Fibroblast of mammary gland (primary cell): ENCODE measurements around the gene MITF.

Experiments used
- DNase-seq: peaks from one replicate; pipeline ENCODE4 v3.0.0-alpha.2; 2010; ENCODE audit warnings: low read depth
- H3K4me3 ChIP-seq: 2 replicates; pipeline ENCODE4 v1.5.1; 2011; ENCODE audit warnings: low read depth, mild to moderate bottlenecking, low read length, moderate library complexity; ENCODE audit not compliant: control insufficient read depth
- TF ChIP-seq, protein P1 (sequence below): conservative IDR thresholded peaks from 2 replicates; pipeline ENCODE4 v1.5.1; 2011; ENCODE audit warnings: low read depth, low read length, inconsistent platforms; ENCODE audit not compliant: control insufficient read depth, insufficient read depth

MITF gene

DNA sequence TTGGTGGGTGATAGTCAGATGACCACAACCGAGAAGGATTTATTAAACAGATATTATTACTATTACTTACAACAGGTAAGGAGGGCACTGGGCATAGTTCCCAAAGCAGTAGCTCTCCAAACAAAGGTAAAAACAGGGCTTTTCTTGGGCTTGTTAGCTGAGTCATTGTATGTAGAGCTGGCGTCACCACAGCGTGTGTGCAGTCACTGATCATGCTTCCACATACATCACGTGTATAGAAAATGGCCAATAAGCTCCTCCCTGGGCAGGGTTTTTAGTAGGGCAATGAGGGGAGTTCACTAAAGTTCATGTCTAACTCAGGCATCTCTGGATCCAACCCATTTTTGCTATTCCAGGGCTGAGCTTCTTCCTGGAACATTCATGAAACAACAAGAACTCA, 254.5 kb downstream of the MITF start:
- TF ChIP-seq, protein P1, sequence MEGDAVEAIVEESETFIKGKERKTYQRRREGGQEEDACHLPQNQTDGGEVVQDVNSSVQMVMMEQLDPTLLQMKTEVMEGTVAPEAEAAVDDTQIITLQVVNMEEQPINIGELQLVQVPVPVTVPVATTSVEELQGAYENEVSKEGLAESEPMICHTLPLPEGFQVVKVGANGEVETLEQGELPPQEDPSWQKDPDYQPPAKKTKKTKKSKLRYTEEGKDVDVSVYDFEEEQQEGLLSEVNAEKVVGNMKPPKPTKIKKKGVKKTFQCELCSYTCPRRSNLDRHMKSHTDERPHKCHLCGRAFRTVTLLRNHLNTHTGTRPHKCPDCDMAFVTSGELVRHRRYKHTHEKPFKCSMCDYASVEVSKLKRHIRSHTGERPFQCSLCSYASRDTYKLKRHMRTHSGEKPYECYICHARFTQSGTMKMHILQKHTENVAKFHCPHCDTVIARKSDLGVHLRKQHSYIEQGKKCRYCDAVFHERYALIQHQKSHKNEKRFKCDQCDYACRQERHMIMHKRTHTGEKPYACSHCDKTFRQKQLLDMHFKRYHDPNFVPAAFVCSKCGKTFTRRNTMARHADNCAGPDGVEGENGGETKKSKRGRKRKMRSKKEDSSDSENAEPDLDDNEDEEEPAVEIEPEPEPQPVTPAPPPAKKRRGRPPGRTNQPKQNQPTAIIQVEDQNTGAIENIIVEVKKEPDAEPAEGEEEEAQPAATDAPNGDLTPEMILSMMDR = no peak

DNA sequence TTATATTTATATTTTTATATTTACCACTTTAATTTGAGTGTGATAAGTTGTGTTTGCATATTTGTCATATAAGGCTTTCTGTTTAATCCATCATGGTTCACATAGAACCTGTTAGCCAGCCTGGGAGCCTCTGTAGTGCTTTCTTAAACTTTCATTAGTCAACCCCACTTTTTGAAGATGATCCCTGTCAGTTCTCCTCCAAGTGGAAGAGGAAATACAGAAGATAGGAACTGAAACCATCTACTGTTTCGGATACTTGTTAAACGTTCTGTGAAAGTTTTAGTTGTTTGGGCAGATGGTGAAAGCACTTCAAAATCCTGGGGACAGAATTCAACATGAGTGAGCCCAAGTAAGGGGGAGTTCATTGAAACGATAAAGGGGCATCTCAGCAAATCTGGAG, 255.7 kb downstream of the MITF start:
- H3K4me3 ChIP-seq = no peak overlapping the region
- TF ChIP-seq, protein P1 = no peak
- no peak for DNase-seq

More for the DNA sequence above, 254.5 kb downstream of the MITF start:
- DNase-seq = no peak
- no peak overlapping the region for H3K4me3 ChIP-seq

DNA sequence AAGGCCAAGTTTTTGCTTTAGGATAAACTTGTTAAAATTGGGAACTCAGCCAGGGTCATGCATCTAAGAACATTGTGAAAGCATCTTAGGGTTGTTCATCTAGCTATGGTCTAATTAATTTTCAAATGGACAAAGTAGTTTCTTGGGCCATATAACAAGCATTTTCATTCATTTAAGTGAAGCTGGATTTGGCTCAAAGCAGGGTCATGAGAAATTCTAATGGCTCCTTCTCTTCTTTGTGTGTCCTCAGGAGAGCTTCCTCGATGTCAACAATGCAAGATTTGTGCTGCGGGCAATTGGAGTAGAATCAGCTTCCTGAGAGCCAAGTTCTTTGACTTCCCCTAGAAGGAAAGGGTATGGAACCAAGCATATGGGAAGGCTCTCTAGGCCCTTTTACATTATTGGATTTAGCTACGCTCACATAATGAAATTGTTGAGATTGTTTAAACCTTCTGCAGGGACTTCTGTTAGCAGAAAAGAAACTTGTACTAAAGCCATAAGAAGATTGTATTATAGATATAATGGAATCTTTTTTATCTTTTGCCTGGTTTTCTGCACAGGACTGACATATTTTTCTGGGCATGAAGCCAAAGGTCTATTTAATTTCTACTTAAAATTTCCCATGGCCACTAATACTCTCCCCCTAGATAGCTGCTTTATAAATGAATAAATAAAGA, 258.5 kb downstream of the MITF start:
- H3K4me3 ChIP-seq = no peak overlapping the region
- TF ChIP-seq, protein P1 = no peak
- no peak for DNase-seq

DNA sequence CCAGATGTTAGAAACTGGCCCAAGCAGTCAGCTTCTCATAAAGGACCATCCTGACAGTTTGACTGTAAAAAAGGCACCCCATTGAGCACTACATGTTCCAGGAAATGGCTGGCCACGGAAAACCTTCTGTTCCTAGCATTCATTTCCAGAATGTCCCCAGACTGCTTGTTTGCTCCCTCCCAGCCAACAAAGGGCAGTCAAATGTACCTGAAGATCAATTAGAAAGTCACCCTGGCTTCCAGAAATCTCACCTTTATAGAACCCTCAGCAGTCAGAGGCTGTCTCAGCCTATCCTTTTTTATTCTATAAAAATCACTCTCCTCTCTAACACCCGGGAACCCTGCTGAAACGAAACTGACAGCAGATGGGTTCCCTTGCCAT, 259.5 kb downstream of the MITF start:
- H3K4me3 ChIP-seq = peak overlapping the region; percentile 31
- TF ChIP-seq, protein P1 = no peak
- DNase-seq = no peak

DNA sequence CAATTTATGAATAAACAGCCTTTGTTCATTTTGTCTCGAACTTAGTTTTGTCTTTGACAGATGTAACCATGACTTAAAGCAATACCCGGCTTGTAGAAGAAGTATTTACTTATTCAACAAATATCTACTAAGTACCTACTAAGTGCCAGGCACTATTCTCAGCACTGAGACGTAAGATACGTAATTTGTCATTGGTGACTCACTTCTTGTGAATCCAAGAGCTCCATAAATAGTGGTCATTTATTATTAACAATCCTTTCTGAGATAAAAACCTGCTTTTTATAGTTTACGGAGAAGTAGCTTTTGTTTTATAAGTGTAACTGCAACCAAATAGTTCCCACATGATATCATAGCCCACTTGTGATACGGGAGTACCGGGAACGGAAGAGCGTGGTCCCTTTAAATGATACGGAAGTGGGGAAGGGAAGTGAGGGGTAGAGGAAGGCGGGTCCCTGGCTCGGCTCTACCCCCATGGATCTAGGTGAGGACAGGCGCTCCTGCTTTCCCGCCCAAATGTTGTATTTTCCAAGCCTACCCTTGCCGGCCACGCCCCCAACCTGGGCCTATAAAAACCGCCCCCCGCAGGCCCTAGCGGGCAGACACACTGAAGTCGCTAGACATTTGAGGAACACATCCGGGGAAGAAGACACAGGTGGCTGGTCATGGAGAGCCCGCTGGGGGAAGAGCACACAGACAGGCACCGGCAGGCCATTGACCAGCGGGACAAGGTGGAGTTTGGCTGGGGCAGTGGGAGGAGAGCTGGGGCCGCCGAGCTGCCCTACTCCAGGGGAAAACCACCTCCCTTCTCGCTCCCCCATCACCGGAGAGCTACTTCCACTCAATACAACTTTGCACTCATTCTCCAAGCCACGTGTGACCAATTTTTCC, 260.1 kb downstream of the MITF start, which contains the start of gene SAMMSON:
Gene SAMMSON, plus strand, starts transcription at position 594 of the 888 bp plus-strand sequence.
- TF ChIP-seq, protein P1 = no peak
- H3K4me3 ChIP-seq = peak within 1 kb of the TSS; percentile 31
- DNase-seq = peak; percentile 49

DNA sequence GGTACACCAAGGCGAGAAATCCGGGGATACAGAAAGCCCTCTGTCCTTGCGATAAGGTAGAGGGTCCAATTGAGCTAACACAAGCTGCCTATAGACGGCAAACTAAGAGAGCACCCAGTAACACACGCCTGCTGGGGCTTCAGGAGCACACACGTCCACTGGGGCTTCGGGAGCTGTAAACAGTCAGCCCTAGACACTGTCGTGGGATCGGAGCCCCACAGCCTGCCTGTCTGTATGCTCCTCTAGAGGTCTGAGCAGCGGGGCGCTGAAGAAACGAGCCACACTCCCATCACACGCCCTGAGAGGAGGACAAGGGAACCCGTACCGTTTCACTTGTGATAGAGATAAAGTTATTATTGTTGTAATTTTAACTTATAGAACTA, 260.8 kb downstream of the MITF start:
- DNase-seq = no peak
- TF ChIP-seq, protein P1 = no peak
- no peak overlapping the region for H3K4me3 ChIP-seq
